ENCODE results near the gene LRP2BP. TPM values are rescaled to one million over a fixed set of nuclear protein-coding genes. Genes with fewer than 3 reads are reported as not detected.
A peak's percentile ranks its signal among the peaks of the same experiment; 100 is the strongest.

The LRP2BP gene
- polyA plus RNA-seq, 1 experiment: 0.13 TPM

DNA sequence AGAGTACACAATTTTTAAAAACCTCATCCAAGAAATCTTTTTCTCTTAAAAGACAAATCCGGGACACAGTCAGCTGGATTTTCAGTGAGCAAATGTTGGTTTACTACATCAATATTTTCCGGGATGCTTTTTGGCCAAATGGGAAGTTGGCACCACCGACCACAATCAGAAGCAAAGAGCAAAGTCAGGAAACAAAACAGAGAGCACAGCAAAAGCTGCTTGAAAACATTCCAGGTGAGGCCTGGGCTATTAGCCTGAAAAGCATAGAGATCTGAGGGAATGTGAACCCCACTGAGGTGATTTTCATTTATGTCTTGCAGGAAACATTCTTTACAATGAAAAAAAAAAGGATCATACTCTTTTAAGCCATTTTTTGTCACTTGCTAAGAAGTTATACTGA, 33.9 kb downstream of the LRP2BP start:
- no peak for DNase-seq (ENCODE audit: low read depth)
- CTCF ChIA-PET: interaction anchor here (1.3 kb wide), 1 partner anchor 23 kb away, joined by 3 read pairs; no protein-coding TSS in a partner anchor
- H3K27me3 ChIP-seq (ENCODE audit: control insufficient read depth, insufficient read depth, low read length): no peaks in the 10 kb centered on the region
- TF ChIP-seq, protein P1, sequence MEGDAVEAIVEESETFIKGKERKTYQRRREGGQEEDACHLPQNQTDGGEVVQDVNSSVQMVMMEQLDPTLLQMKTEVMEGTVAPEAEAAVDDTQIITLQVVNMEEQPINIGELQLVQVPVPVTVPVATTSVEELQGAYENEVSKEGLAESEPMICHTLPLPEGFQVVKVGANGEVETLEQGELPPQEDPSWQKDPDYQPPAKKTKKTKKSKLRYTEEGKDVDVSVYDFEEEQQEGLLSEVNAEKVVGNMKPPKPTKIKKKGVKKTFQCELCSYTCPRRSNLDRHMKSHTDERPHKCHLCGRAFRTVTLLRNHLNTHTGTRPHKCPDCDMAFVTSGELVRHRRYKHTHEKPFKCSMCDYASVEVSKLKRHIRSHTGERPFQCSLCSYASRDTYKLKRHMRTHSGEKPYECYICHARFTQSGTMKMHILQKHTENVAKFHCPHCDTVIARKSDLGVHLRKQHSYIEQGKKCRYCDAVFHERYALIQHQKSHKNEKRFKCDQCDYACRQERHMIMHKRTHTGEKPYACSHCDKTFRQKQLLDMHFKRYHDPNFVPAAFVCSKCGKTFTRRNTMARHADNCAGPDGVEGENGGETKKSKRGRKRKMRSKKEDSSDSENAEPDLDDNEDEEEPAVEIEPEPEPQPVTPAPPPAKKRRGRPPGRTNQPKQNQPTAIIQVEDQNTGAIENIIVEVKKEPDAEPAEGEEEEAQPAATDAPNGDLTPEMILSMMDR (IDR thresholded peaks at IDR 0.05; ENCODE audit: insufficient read depth, low read depth, low read length): no peak
- POLR2A ChIA-PET: no interaction called here
- no peak overlapping the region for H3K4me3 ChIP-seq (ENCODE audit: low read depth, low read length)
- H3K36me3 ChIP-seq (ENCODE audit: control insufficient read depth, insufficient read depth, low read length): no peaks in the 10 kb centered on the region

- TF ChIP-seq, protein P1 (IDR thresholded peaks at IDR 0.05; ENCODE audit: insufficient read depth, low read depth, low read length): no peak
- Histone ChIP-seq H3K36me3 (ENCODE audit: control insufficient read depth, insufficient read depth, low read length) (no peaks in the 10 kb centered on the region), H3K27me3 (ENCODE audit: control insufficient read depth, insufficient read depth, low read length) (no peaks in the 10 kb centered on the region), H3K4me3 (ENCODE audit: low read depth, low read length) (no peak overlapping the region)
- no peak for DNase-seq (ENCODE audit: low read depth)
- POLR2A ChIA-PET: no interaction called here
- CTCF ChIA-PET: no interaction called here
Observed at GRCh38 chr4:185359767-185360446, 35.8 kb downstream of the LRP2BP start.

DNA sequence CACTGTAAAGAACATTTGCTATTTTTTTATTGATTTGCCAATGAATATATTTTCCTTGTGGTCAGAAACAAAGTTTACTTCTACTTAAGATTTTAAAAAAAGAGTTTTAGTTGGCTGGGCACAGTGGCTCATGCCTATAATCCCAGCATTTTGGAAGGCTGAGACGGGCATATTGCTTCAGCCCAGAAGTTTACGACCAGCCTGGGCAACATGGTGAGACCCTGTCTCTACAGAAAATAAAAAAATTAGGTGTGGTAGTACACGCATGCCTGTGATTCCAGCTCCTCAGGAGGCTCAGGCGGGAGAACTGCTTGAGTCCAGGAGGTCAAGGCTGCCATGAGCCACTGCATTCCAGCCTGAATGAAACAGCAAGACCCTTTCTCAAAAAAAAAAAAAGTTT, 36.8 kb downstream of the LRP2BP start:
- ChIA-PET POLR2A (no interaction called here), CTCF (no interaction called here)
- Histone ChIP-seq H3K27me3 (ENCODE audit: control insufficient read depth, insufficient read depth, low read length) (no peaks in the 10 kb centered on the region), H3K36me3 (ENCODE audit: control insufficient read depth, insufficient read depth, low read length) (peaks cover 1% of the 10 kb centered on the region; the same call in 1 of the 2 replicates), H3K4me3 (ENCODE audit: low read depth, low read length) (no peak overlapping the region)
- DNase-seq (ENCODE audit: low read depth): peak; percentile 19
- TF ChIP-seq, protein P1 (IDR thresholded peaks at IDR 0.05; ENCODE audit: insufficient read depth, low read depth, low read length): no peak

- H3K27me3 ChIP-seq (ENCODE audit: control insufficient read depth, insufficient read depth, low read length): no peaks in the 10 kb centered on the region
- H3K4me3 ChIP-seq (ENCODE audit: low read depth, low read length): no peak overlapping the region
- CTCF ChIA-PET: no interaction called here
- POLR2A ChIA-PET: no interaction called here
- H3K36me3 ChIP-seq (ENCODE audit: control insufficient read depth, insufficient read depth, low read length): peaks cover 2% of the 10 kb centered on the region; the same call in 1 of the 2 replicates
- peak; percentile 34 for DNase-seq (ENCODE audit: low read depth)
- TF ChIP-seq, protein P1 (IDR thresholded peaks at IDR 0.05; ENCODE audit: insufficient read depth, low read depth, low read length): no peak
Observed at GRCh38 chr4:185358514-185358913, 37.2 kb downstream of the LRP2BP start.

GRCh38 chr4:185357733-185358440, 37.8 kb downstream of the LRP2BP start:
- no peaks in the 10 kb centered on the region for H3K27me3 ChIP-seq (ENCODE audit: control insufficient read depth, insufficient read depth, low read length)
- ChIA-PET CTCF (no interaction called here), POLR2A (interaction anchor here (0.7 kb wide), 1 partner anchor 21 kb away, joined by 3 read pairs; no protein-coding TSS in a partner anchor)
- TF ChIP-seq, protein P1 (IDR thresholded peaks at IDR 0.05; ENCODE audit: insufficient read depth, low read depth, low read length): no peak
- H3K36me3 ChIP-seq (ENCODE audit: control insufficient read depth, insufficient read depth, low read length): peaks cover 2% of the 10 kb centered on the region; the same call in 1 of the 2 replicates
- no peak for DNase-seq (ENCODE audit: low read depth)
- no peak overlapping the region for H3K4me3 ChIP-seq (ENCODE audit: low read depth, low read length)

Data from BJ (cell line).